ENCODE results near the gene TGFBR3L. TPM values are rescaled to one million over a fixed set of nuclear protein-coding genes. Genes with fewer than 3 reads are reported as not detected.

The TGFBR3L gene
- total and polyA plus RNA-seq, 2 of the 4 experiments (the other 2 are of a cell fraction) = 0.94 TPM; not detected in 1

- Histone ChIP-seq H2AK5ac (ENCODE audit: low read depth, low read length) (peak overlapping the region; percentile 96), H2AK9ac (replicated peaks; ENCODE audit: low read depth, low read length, poor library complexity) (peak overlapping the region; percentile 97), H4K20me1 (ENCODE audit: insufficient read depth, low read length) (peaks cover 48% of the 10 kb centered on the region), H3K9me1 (ENCODE audit: insufficient read depth, low read length) (peaks cover 11% of the 10 kb centered on the region), H2BK20ac (ENCODE audit: low read depth, low read length) (no peak overlapping the region), H2BK120ac (ENCODE audit: low read depth, low read length) (peak overlapping the region; percentile 56; the same call in 1 of the 2 replicates), H2AFZ (replicated peaks; ENCODE audit: low read length, poor library complexity) (peak overlapping the region; percentile 100), H2BK5ac (ENCODE audit: low read depth, low read length, poor library complexity, severe bottlenecking) (peak overlapping the region; percentile 90), H3K56ac (ENCODE audit: extremely low read depth, insufficient read depth, low read length) (peak overlapping the region; percentile 52), H3K18ac (ENCODE audit: low read depth, low read length) (peak overlapping the region; percentile 48; the same call in 1 of the 2 replicates), H4K5ac (ENCODE audit: low read depth, low read length) (peak overlapping the region; percentile 65), H3K4me3 (ENCODE audit: insufficient read depth, low read depth, low read length) (peak overlapping the region; percentile 66), H3K4ac (ENCODE audit: low read depth, low read length) (peak overlapping the region; percentile 84), H3K27me3 (ENCODE audit: control insufficient read depth, insufficient read depth, low read length) (no peaks in the 10 kb centered on the region), H3K14ac (replicated peaks; ENCODE audit: low read depth, low read length) (peak overlapping the region; percentile 64), H3K9ac (ENCODE audit: low read depth, low read length) (peak overlapping the region; percentile 91), H4K91ac (ENCODE audit: insufficient read depth, low read depth, low read length) (peak overlapping the region; percentile 90), H3K79me1 (ENCODE audit: low read depth in 1 of 2, low read length in 2 of 2) (peaks cover 14 to 49% of the 10 kb centered on the region in 2 experiments; a peak in 3 of 4 replicates), H3K36me3 (ENCODE audit: control insufficient read depth, insufficient read depth, low read length) (peaks cover 15% of the 10 kb centered on the region), H3K27ac (ENCODE audit: insufficient read depth, low read length) (peak overlapping the region; percentile 88), H3K9me3 (ENCODE audit: control insufficient read depth, insufficient read depth, low read length) (no peaks in the 10 kb centered on the region), H4K8ac (ENCODE audit: low read depth in 2 of 2, low read length in 2 of 2) (peak overlapping the region; percentile 14 to 95; a peak in 3 of 4 replicates), H3K4me2 (ENCODE audit: low read depth, low read length) (peak overlapping the region; percentile 96), H3K4me1 (ENCODE audit: control insufficient read depth, insufficient read depth, low read length) (peaks cover 10% of the 10 kb centered on the region), H2BK15ac (ENCODE audit: low read depth, low read length) (no peak overlapping the region; the same call in 2 of the 3 replicates), H3K23ac (ENCODE audit: low read depth, low read length) (peak overlapping the region; percentile 8)
- no peak for DNase-seq
- BruUV-seq (replicated peaks) = no TSS peak
- ATAC-seq (ENCODE audit: low read depth) = peak; percentile 66
- intact Hi-C loops (cut with micrococcal nuclease) (no loop called here), dilution Hi-C loops (cut with HindIII; ENCODE audit: low sequenced_read_pairs, unreplicated experiment) (no loop called here), in situ Hi-C loops (cut with MboI; ENCODE audit: low sequenced_read_pairs) (no loop called here)
- WGBS, 2 experiments (ENCODE audit: extremely low coverage in 2 of 2, insufficient read length in 1 of 2) = 19% methylated on average over 13 of the region's 68 CpGs; no CpG with 5 or more reads in 1 of the 2 experiments
- ChIA-PET CTCF (interaction anchor here (0.7 to 1.6 kb wide), 4 partner anchors 12 to 35 kb away, joined by 3 to 7 read pairs (median 6); partner anchors contain the start of genes LRRC8E and SNAPC2), POLR2A (ENCODE audit: unreplicated experiment) (interaction anchor here (0.5 to 1.6 kb wide), 4 partner anchors 10 to 466 kb away, joined by 3 to 14 read pairs (median 4); partner anchors contain the start of gene SNAPC2)
- TF ChIP-seq BHLHE40 (IDR thresholded peaks at IDR 0.05; ENCODE audit: low read depth, low read length) = 0 out of 2 replicates have a peak, but pooled peaks have one; percentile 28
- TF ChIP-seq RFX5 (IDR thresholded peaks at IDR 0.05; ENCODE audit: low read depth, low read length) = no peak
- no peak for TF ChIP-seq RAD21 (IDR thresholded peaks at IDR 0.05; ENCODE audit: low read length)
- no peak for TF ChIP-seq SMC3 (IDR thresholded peaks at IDR 0.05; ENCODE audit: low read depth, low read length)
- TF ChIP-seq MXI1 (IDR thresholded peaks at IDR 0.05; ENCODE audit: borderline replicate concordance, low read depth, low read length) = 0 out of 2 replicates have a peak, but pooled peaks have one; percentile 44
- no peak for TF ChIP-seq RCOR1 (IDR thresholded peaks at IDR 0.05; ENCODE audit: insufficient replicate concordance, low read length)
- no peak for TF ChIP-seq FOS (IDR thresholded peaks at IDR 0.05; ENCODE audit: low read depth, low read length)
- no peak for TF ChIP-seq CEBPB (IDR thresholded peaks at IDR 0.05; ENCODE audit: low read depth, low read length)
- peak; percentile 58; the same call in 1 of the 2 replicates for TF ChIP-seq MAZ (IDR thresholded peaks at IDR 0.05; ENCODE audit: borderline replicate concordance, low read depth, low read length)
- TF ChIP-seq MAFK (IDR thresholded peaks at IDR 0.05; ENCODE audit: low read depth, low read length) = no peak
- no peak for TF ChIP-seq CHD1 (IDR thresholded peaks at IDR 0.05; ENCODE audit: low read depth, low read length)
- TF ChIP-seq USF2 (IDR thresholded peaks at IDR 0.05; ENCODE audit: low read depth, low read length) = no peak
- TF ChIP-seq CTCF (conservative IDR thresholded peaks at IDR 0.05; ENCODE audit: low read depth, low read length) = no peak
- no peak for TF ChIP-seq POLR2A (IDR thresholded peaks at IDR 0.05; ENCODE audit: low read depth, low read length)
These were observed 10.3 kb upstream of the TGFBR3L start for GRCh38 chr19:7904074-7905020.

All from IMR-90 (cell line).